Stimulated activated CD8-positive, alpha-beta memory T cell treated with anti-CD3 and anti-CD28 coated beads, Interleukin-2, amount 100 ng/mL, for 48 hours (primary cell): ENCODE data around the gene SPTB.

Source experiments
- DNase-seq, 2 donors: peaks; one replicate each; pipeline ENCODE4 v3.0.0-alpha.2; 2020; ENCODE audit warnings: low read depth in 2 of 2

The SPTB gene

DNA sequence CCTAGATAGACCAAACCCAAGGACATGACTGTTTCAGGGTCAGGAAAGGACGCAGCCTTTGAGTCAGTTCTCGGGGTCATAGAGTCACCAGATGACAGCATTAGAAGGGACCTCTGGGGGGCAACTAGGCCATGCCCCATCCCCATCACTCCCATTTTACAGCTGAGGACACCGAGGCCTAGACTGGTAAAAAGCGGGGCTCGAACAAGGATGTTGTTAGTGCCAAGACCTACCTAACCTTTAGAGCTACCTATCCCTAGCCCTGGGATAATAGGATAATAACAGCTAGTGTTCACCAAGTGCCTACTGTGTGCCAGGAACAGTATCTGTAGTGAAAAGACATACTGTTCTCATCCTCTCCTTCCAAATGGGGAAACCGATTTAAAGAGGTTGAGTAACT lies 126.8 kb downstream of the SPTB start:
- DNase-seq = no peak

GRCh38 chr14:64748995-64749714 lies 130.6 kb downstream of the SPTB start:
- DNase-seq = no peak

- no peak for DNase-seq
Observed at GRCh38 chr14:64748521-64748920, 131.2 kb downstream of the SPTB start.

GRCh38 chr14:64747327-64747726 lies 132.4 kb downstream of the SPTB start:
- DNase-seq = no peak

DNA sequence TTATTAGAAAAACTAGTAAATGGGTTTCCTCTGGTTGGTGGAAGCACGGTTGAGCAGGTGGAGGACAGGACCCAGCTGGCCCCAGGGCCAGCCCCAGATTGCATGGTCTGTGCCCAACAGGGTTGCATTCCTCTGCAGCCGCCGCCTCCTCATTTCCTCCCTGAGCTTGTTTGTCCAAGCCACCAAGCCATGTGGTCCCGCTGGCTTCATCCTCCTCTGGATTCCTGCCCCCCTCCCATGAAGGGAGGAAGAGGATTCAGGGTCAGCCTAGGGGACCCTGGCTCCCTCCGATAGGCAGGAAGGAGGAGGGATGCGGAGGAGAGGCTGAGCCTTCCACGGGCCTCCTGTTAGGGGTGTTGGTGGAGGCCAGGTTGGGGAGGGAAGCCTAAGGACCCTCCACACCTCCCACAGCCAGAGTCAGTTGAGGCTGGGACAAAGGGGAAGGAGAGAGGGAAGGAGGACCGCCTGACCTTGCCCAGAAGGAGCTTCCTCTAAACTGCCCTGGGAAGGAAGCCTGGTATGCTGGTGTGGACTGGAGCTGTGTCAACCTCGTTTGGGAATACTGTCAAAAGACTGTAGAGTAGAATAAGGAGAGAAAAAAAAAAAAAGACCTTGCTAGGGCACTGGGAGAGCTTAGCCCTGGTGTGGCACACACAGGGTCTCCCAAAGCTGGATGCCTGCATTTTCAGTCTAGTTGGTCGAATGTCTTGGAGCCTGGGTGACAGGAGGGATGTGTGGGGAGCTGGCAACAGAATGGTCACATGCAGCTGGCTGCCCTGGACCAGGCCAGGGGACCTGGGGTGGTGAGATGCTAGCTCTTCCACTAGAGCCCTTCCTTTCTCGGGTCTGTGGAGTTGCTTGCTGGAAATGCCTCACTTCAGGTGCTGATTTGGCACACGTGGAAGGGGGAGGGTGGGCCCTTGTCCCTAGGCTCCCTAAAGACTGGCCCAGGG lies 133.1 kb downstream of the SPTB start:
- DNase-seq = no peak

- no peak for DNase-seq
Observed at GRCh38 chr14:64745511-64746091, 134.1 kb downstream of the SPTB start.

- no peak for DNase-seq
Observed at GRCh38 chr14:64743061-64743460, 136.6 kb downstream of the SPTB start.

DNA sequence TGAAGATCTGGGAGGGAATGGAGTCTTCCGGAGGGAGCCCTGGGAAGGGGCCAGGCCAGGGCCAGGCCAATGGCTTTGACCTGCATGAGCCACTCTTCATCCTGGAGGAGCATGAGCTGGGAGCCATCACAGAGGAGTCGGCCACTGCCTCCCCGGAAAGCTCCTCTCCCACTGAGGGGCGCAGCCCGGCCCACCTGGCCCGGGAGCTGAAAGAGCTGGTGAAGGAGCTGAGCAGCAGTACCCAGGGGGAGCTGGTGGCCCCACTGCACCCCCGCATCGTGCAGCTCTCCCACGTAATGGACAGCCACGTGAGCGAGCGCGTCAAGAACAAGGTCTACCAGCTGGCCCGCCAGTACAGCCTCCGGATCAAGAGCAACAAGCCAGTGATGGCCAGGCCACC lies 137.7 kb downstream of the SPTB start:
- no peak for DNase-seq

DNA sequence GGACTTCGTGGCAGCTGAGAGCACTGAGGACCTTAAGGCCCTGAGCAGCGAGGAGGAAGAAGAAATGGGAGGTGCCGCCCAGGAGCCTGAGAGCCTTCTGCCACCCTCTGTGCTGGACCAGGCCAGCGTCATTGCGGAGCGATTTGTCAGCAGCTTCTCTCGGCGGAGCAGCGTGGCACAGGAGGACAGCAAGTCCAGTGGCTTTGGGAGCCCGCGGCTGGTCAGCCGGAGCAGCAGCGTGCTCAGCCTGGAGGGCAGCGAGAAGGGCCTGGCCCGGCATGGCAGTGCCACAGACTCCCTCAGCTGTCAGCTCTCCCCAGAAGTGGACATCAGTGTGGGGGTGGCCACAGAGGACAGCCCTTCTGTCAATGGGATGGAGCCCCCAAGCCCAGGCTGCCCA lies 138.5 kb downstream of the SPTB start:
- DNase-seq = no peak

DNA sequence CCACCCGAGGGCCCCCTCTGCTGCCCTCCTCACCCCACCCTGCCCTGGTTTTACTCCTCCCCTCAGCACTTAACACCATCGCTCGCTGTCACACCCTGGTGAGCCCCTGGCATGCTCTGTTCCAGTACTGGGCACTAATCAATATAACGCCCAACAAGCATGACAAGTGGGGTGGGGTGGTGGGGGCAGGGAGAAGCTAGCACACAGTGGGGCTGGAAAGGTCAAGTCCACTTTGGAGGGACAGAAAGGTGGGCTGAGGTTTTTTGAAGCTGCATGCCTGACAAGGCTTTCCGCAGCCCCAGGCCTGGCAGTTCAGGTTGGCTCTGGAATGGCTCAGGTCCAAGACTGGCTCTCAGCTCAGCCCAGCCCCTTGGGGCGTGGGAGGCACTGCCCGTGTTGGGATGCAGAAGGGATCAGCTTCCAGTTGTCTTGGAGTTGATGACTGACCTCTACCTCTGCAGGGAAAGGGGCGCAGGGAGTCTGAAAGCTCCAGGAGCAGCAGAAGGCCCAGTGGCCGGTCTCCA lies 141.4 kb downstream of the SPTB start:
- DNase-seq = no peak

DNA sequence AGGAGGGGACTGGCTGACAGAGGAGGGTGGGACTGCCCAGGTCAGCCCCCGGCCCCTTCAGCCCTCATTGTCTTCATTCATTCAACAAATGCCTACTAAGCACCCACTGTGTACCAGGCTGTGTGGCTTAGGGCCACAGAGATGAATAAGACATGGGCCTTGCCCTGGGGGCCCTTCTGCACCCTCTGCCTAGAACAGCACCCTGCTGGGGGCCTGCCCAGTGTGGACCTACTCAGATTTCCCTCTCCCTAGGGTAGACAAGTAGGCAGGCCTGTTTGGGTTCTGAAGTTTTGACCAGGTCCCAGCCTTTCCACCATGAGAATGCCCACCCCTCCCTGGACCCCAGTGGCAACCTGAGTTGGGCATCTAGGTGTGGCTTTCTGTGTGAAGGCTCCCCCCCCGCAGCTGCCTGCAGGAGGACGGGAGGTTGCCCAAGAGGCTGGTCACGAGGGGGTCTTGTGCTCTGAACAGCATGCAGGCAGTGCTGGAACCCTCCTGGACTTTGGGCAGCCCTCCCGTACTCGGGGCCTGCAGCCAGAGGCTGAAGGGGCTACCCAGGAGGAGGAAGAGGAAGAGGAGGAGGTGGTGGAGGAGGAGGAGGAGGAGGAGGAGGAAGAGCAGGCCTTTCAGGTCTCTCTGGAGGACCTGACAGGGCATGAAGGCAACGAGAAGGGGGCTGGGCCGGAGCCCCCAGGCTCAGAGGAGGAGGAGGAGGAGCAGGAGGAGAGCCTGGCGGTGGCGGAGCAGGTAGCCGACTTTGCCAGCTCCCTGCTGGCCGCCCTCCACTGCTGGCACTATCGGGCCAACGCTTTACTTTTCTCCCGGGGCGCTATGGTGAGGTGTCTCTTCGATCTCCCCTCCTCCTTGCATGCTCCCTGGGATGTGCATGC lies 142.1 kb downstream of the SPTB start:
- no peak for DNase-seq

GRCh38 chr14:64736271-64737169 lies 143.2 kb downstream of the SPTB start:
- no peak for DNase-seq

DNA sequence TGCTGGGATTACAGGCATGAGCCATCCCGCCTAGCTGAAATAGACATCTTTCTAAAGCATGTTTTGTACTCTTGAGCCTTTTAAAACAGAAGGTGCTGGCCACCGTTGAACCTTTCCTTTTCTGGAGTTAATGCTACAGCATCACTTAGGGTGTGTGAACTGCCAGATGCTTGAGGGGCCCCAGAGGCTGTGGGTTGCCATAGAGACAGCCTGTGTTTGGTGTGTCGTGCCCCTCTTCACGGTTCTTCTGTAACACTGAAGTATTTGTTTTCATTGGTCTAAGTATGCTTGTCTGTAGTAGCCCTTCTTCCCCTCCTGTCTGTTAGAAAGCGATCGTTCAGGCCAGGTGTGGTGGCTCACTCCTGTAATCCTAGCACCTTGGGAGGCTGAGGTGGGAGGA lies 144.7 kb downstream of the SPTB start:
- DNase-seq = no peak

DNA sequence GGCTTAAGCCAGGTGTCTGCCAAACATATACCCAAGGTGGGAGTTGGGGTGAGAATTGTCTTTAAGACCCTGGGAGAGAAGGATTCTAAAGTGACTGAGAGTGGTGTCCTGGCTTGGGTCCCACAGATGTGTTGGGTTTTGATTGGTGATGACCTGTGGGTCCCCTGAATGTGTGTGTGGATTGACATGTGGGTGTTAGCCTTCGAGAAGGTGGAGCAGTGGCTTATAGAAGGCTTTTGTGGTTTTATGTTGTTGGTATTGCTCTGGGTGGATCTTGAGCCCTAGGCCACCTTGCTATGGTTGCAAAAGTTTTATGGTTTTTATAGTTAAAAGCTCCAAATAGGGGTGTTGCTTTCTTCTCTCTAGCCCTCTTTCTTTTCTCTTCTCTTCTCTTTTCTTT lies 145.8 kb downstream of the SPTB start:
- no peak for DNase-seq

- no peak for DNase-seq
Observed at GRCh38 chr14:64733321-64733720, 146.4 kb downstream of the SPTB start.

DNA sequence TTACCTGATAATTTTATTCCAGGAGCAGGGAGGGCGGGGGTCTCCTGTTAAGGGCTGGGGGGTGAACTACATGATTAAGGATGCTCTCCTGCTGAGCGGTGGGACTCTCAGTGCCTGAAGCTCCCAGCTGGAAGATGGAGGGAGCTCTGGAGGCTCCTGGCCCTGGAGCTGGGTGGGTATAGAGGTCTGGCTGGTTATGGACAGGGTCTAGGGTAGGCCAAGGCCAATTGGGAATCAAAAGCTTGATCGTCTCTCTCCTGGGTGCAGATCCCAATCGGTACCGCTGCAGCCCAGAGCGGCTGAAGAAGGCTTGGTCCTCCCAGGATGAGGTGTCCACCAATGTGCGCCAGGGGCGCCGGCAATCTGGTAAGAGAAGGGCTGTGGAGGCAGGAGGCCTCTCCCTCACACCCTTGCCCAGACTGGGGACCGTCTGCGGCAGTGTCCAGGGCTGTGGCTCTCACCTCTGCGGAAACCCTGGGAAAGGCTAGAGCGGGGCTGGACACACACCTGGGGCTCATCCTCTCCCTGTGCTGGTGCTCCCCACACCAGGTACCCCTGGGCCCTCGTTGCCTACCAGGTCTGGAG lies 147.1 kb downstream of the SPTB start:
- no peak for DNase-seq

GRCh38 chr14:64732066-64732465 lies 147.6 kb downstream of the SPTB start:
- DNase-seq = no peak

DNA sequence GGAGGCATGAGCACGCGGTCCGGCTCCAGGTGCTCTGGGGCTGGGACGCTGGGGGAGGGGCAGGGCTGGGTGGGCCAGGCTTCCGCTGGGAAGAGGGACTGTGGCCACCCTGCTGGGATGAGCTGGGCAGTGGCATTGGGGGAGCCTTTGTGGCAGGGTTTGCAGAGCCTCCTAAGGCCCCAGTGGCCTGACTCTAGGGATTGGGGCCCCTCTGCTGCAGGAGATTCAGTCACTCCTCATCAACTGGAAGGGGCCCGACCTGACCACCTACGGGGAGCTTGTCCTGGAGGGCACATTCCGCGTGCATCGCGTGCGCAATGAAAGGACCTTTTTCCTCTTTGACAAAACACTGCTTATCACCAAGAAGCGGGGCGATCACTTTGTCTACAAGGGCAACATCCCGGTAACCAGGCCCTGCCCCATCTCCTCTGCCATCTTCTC lies 148.5 kb downstream of the SPTB start:
- no peak for DNase-seq

- no peak for DNase-seq
Observed at GRCh38 chr14:64730681-64731080, 149.0 kb downstream of the SPTB start.

DNA sequence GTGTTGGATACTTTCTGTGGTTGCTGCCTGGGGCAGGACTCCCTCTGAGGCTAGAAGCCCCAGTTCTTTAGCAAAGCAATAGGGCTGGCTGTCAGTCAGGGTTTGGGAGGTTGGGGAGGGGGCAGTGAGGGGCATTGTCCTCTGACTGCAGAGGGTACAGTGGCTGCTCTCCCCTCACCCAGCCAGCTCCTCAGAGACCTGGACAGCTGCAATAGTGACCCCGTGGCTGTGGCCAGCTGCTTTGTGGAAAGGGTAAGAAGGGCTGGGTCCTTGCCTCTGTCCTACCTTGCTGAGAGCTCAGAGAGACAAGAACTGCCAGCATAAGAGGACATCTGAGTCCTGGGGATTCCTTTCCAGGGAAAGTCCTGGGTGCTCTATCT lies 149.7 kb downstream of the SPTB start:
- DNase-seq = no peak
